GM23338 (cell line): ENCODE measurements around the gene SLC44A4. TPM values are rescaled to one million over a fixed set of nuclear protein-coding genes. Genes with fewer than 3 reads are reported as not detected.

Experiments used
- ATAC-seq: fragments of 200-7000 bp; cut with Tn5 transposase; 3 replicates; pipeline ENCODE4 v1.9.1; 2020
- DNase-seq: peaks from one replicate; pipeline ENCODE4 v3.0.0-alpha.2; 2015; ENCODE audit warnings: low spot score
- H2AFZ ChIP-seq: fragments of 200-600 bp; sonication (generic); 2 replicates; pipeline ENCODE4 v1.8.0; 2016; ENCODE audit warnings: antibody characterized with exemption, mild to moderate bottlenecking, moderate library complexity
- H3F3A ChIP-seq: fragments of 200-600 bp; sonication (generic); replicated peaks from 2 replicates; pipeline ENCODE4 v1.8.0; 2017; ENCODE audit warnings: antibody characterized with exemption, mixed run types, low read depth
- H3K27ac ChIP-seq: fragments of 200-600 bp; sonication (generic); 2 replicates; pipeline ENCODE4 v1.6.1; 2016; ENCODE audit warnings: low read depth
- H3K27me3 ChIP-seq: fragments of 200-600 bp; sonication (generic); 2 replicates; pipeline ENCODE4 v1.8.0; 2016; ENCODE audit warnings: mild to moderate bottlenecking, mixed run types, moderate library complexity; ENCODE audit not compliant: insufficient read depth
- H3K36me3 ChIP-seq: fragments of 200-600 bp; sonication (generic); 2 replicates; pipeline ENCODE4 v1.8.0; 2016; ENCODE audit warnings: mild to moderate bottlenecking; ENCODE audit not compliant: insufficient read depth
- H3K4me1 ChIP-seq: fragments of 200-600 bp; sonication (generic); 2 replicates; pipeline ENCODE4 v1.8.0; 2016; ENCODE audit warnings: mild to moderate bottlenecking, moderate library complexity; ENCODE audit not compliant: insufficient read depth
- H3K4me2 ChIP-seq: fragments of 200-600 bp; sonication (generic); 2 replicates; pipeline ENCODE4 v1.7.1; 2017; ENCODE audit warnings: mixed run types
- H3K4me3 ChIP-seq: fragments of 200-600 bp; sonication (generic); 2 replicates; pipeline ENCODE4 v1.6.1; 2016; ENCODE audit warnings: mixed run types
- H3K79me2 ChIP-seq: fragments of 200-600 bp; sonication (generic); replicated peaks from 2 replicates; pipeline ENCODE4 v1.8.0; 2017; ENCODE audit warnings: mild to moderate bottlenecking; ENCODE audit not compliant: insufficient read depth
- H3K9me2 ChIP-seq: fragments of 200-600 bp; sonication (generic); 2 replicates; pipeline ENCODE4 v1.8.0; 2017; ENCODE audit not compliant: insufficient read depth
- H4K20me1 ChIP-seq: fragments of 200-600 bp; sonication (generic); replicated peaks from 2 replicates; pipeline ENCODE4 v1.8.0; 2017; ENCODE audit warnings: mild to moderate bottlenecking; ENCODE audit not compliant: insufficient read depth
- H3K27ac Mint-ChIP-seq: 2 replicates; pipeline ENCODE4 v1.8.0; 2020; ENCODE audit warnings: inconsistent platforms, mild to moderate bottlenecking, moderate library complexity, mixed read lengths
- H3K27me3 Mint-ChIP-seq: 3 replicates; pipeline ENCODE4 v1.8.0; 2022; ENCODE audit warnings: low read depth, mild to moderate bottlenecking, moderate library complexity, mixed read lengths, inconsistent platforms; ENCODE audit not compliant: insufficient read depth, poor library complexity
- H3K36me3 Mint-ChIP-seq: 3 replicates; pipeline ENCODE4 v1.8.0; 2021; ENCODE audit warnings: low read depth, mild to moderate bottlenecking, inconsistent platforms, moderate library complexity, mixed read lengths
- H3K4me1 Mint-ChIP-seq: 3 replicates; pipeline ENCODE4 v1.8.0; 2020; ENCODE audit warnings: mild to moderate bottlenecking, inconsistent platforms, mixed read lengths
- H3K4me3 Mint-ChIP-seq: 3 replicates; pipeline ENCODE4 v1.8.0; 2021; ENCODE audit warnings: moderate library complexity, mild to moderate bottlenecking, inconsistent platforms, mixed read lengths
- H3K9me3 Mint-ChIP-seq: 3 replicates; pipeline ENCODE4 v1.8.0; 2020; ENCODE audit warnings: moderate library complexity, mild to moderate bottlenecking, inconsistent platforms, mixed read lengths
- CREB1 ChIP-seq: fragments of 250-450 bp; sonication (Bioruptor Pico); IDR thresholded peaks from 2 replicates; pipeline ENCODE4 v1.5.0; 2020; ENCODE audit warnings: low read depth, mild to moderate bottlenecking, moderate library complexity
- EZH2 ChIP-seq: fragments of 200-600 bp; sonication (generic); IDR thresholded peaks from one replicate; pipeline ENCODE4 v1.8.0; 2017; ENCODE audit warnings: antibody characterized with exemption, mild to moderate bottlenecking, low read depth; ENCODE audit not compliant: unreplicated experiment
- EZH2phosphoT487 ChIP-seq: fragments of 200-600 bp; sonication (generic); IDR thresholded peaks from one replicate; pipeline ENCODE4 v1.8.1; 2018; ENCODE audit warnings: antibody characterized with exemption; ENCODE audit not compliant: unreplicated experiment
- JUNB ChIP-seq: IDR thresholded peaks from one replicate; pipeline ENCODE4 v1.6.1; 2016; ENCODE audit warnings: antibody characterized with exemption; ENCODE audit not compliant: unreplicated experiment
- NANOG ChIP-seq: IDR thresholded peaks from 2 replicates; pipeline ENCODE4 v1.6.1; 2016; ENCODE audit warnings: antibody characterized with exemption, borderline replicate concordance
- POLR2AphosphoS5 ChIP-seq: IDR thresholded peaks from 2 replicates; pipeline ENCODE4 v1.6.1; 2016; ENCODE audit warnings: antibody characterized with exemption, low read depth
- STAT1 ChIP-seq: IDR thresholded peaks from one replicate; pipeline ENCODE4 v1.6.1; 2016; ENCODE audit warnings: antibody characterized with exemption; ENCODE audit not compliant: unreplicated experiment
- ZNF114 ChIP-seq: fragments of 250-450 bp; sonication (Bioruptor Pico); IDR thresholded peaks from 2 replicates; pipeline ENCODE4 v1.5.0; 2020; ENCODE audit warnings: mild to moderate bottlenecking, moderate library complexity
- ZNF331 ChIP-seq: fragments of 250-450 bp; sonication (Bioruptor Pico); IDR thresholded peaks from 2 replicates; pipeline ENCODE4 v1.5.0; 2020; ENCODE audit warnings: low read depth, mild to moderate bottlenecking, moderate library complexity
- polyA plus RNA-seq: library from polyadenylated mRNA; unstranded; fragments of >200 nt; fragmentation: Nextera tagmentation; extraction: Ambion mirVana; gene quantifications from 2 replicates; pipeline ENCODE4 v1.2.1, GENCODE V29; 2016
- total RNA-seq: library from RNA; depleted of rRNA; stranded (reverse); fragments of >200 nt; shearing (Covaris generic); gene quantifications from 2 replicates; pipeline ENCODE4 v1.2.3, GENCODE V29; 2014
- TF ChIP-seq, protein P1 (sequence below): IDR thresholded peaks from one replicate; pipeline ENCODE4 v1.6.1; 2018; ENCODE audit warnings: antibody characterized with exemption; ENCODE audit not compliant: unreplicated experiment
- TF ChIP-seq, protein P2 (sequence below), 2 experiments: fragments of 200-600 bp in 1 of 2; sonication (generic) in 1 of 2; conservative IDR thresholded peaks; 2 replicates each; pipeline versions ENCODE4 v1.5.1 to v1.6.1; 2016 to 2017; ENCODE audit warnings: antibody characterized with exemption in 2 of 2, low read depth in 2 of 2, mild to moderate bottlenecking in 2 of 2, moderate library complexity in 1 of 2
- TF ChIP-seq, protein P3 (sequence below): fragments of 250-450 bp; sonication (Bioruptor Pico); IDR thresholded peaks from 2 replicates; pipeline ENCODE4 v1.5.0; 2020; ENCODE audit warnings: mild to moderate bottlenecking, moderate library complexity
- TF ChIP-seq, protein P4 (sequence below): IDR thresholded peaks from 2 replicates; pipeline ENCODE4 v1.6.1; 2016; ENCODE audit warnings: antibody characterized with exemption

SLC44A4 gene
- total and polyA plus RNA-seq, 2 experiments from 2014 or later: 1.1 to 3.7 TPM

DNA sequence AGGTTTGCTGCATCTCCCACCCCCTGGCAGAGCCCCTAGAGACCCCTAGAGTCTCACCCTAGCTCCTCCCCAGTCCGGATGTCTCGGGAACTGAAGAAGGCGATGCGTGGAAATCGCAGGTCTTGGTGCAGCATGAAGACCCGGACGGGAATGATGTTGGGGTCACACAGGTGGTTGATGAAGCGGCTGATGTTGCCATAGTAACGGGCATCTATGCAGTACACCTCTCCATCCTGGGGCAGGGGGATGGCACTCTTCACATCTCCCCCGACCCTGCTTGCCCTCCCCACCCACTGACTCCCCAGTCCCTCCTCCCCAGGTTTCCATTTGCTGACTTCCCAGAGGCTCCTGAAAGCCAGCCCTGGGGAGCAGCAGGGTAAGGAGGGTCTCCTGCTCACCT is 1.8 kb upstream of the SLC44A4 start (continued):
- TF ChIP-seq, protein P1, sequence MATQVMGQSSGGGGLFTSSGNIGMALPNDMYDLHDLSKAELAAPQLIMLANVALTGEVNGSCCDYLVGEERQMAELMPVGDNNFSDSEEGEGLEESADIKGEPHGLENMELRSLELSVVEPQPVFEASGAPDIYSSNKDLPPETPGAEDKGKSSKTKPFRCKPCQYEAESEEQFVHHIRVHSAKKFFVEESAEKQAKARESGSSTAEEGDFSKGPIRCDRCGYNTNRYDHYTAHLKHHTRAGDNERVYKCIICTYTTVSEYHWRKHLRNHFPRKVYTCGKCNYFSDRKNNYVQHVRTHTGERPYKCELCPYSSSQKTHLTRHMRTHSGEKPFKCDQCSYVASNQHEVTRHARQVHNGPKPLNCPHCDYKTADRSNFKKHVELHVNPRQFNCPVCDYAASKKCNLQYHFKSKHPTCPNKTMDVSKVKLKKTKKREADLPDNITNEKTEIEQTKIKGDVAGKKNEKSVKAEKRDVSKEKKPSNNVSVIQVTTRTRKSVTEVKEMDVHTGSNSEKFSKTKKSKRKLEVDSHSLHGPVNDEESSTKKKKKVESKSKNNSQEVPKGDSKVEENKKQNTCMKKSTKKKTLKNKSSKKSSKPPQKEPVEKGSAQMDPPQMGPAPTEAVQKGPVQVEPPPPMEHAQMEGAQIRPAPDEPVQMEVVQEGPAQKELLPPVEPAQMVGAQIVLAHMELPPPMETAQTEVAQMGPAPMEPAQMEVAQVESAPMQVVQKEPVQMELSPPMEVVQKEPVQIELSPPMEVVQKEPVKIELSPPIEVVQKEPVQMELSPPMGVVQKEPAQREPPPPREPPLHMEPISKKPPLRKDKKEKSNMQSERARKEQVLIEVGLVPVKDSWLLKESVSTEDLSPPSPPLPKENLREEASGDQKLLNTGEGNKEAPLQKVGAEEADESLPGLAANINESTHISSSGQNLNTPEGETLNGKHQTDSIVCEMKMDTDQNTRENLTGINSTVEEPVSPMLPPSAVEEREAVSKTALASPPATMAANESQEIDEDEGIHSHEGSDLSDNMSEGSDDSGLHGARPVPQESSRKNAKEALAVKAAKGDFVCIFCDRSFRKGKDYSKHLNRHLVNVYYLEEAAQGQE: no peak
- TF ChIP-seq NANOG: no peak
- TF ChIP-seq STAT1: no peak
- no peak for TF ChIP-seq EZH2phosphoT487
- TF ChIP-seq CREB1 (CRISPR knock-in tag): no peak

DNA sequence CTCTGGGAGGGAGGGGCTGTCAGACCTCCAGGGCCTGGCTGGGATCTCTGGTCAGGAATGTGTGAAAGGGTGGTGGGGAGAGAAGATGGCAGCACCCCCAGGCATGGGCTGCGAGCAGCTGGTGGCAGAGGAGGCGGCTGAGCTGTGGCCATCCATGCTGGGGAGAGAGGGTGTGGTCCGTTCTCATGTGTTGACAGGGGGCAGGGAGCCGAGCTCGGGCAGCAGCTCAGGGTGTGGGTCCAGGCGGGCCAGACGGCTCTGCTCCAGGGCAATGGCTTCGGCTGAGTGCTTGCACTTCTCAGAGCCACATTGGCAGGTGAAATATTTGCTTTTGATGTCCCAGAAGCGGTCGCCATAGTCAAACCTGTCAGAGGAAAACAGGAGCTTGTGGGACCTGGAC is 1.1 kb upstream of the SLC44A4 start:
- Histone ChIP-seq H3K9me2 (no peaks in the 10 kb centered on the region), H3K79me2 (no peaks in the 10 kb centered on the region), H4K20me1 (peaks cover 3% of the 10 kb centered on the region), H3K27ac (no peak overlapping the region), H3K36me3 (peaks cover 22% of the 10 kb centered on the region; the same call in 1 of the 2 replicates), H3K4me2 (no peak overlapping the region), H3K4me3 (no peak overlapping the region), H2AFZ (no peak overlapping the region), H3K4me1 (peaks cover 4% of the 10 kb centered on the region; the same call in 1 of the 2 replicates), H3K27me3 (no peaks in the 10 kb centered on the region), H3F3A (peaks cover 14% of the 10 kb centered on the region)
- H3K4me1 Mint-ChIP-seq: peaks cover 8% of the 10 kb centered on the region
- H3K4me3 Mint-ChIP-seq: no peak overlapping the region
- no peak overlapping the region for H3K27ac Mint-ChIP-seq
- peaks cover 5% of the 10 kb centered on the region for H3K27me3 Mint-ChIP-seq
- H3K36me3 Mint-ChIP-seq: peaks cover 55% of the 10 kb centered on the region
- ATAC-seq: no peak
- no peak for DNase-seq
- H3K9me3 Mint-ChIP-seq: no peaks in the 10 kb centered on the region
- TF ChIP-seq NANOG (no peak), CREB1 (CRISPR knock-in tag) (no peak), STAT1 (no peak), POLR2AphosphoS5 (no peak), EZH2phosphoT487 (no peak), JUNB (no peak), ZNF331 (CRISPR knock-in tag) (no peak), ZNF114 (CRISPR knock-in tag) (no peak), EZH2 (no peak)
- TF ChIP-seq, protein P2, sequence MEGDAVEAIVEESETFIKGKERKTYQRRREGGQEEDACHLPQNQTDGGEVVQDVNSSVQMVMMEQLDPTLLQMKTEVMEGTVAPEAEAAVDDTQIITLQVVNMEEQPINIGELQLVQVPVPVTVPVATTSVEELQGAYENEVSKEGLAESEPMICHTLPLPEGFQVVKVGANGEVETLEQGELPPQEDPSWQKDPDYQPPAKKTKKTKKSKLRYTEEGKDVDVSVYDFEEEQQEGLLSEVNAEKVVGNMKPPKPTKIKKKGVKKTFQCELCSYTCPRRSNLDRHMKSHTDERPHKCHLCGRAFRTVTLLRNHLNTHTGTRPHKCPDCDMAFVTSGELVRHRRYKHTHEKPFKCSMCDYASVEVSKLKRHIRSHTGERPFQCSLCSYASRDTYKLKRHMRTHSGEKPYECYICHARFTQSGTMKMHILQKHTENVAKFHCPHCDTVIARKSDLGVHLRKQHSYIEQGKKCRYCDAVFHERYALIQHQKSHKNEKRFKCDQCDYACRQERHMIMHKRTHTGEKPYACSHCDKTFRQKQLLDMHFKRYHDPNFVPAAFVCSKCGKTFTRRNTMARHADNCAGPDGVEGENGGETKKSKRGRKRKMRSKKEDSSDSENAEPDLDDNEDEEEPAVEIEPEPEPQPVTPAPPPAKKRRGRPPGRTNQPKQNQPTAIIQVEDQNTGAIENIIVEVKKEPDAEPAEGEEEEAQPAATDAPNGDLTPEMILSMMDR (conservative IDR thresholded peaks at IDR 0.05; ENCODE audit: low read depth in 2 of 2): no peak
- TF ChIP-seq, protein P3, sequence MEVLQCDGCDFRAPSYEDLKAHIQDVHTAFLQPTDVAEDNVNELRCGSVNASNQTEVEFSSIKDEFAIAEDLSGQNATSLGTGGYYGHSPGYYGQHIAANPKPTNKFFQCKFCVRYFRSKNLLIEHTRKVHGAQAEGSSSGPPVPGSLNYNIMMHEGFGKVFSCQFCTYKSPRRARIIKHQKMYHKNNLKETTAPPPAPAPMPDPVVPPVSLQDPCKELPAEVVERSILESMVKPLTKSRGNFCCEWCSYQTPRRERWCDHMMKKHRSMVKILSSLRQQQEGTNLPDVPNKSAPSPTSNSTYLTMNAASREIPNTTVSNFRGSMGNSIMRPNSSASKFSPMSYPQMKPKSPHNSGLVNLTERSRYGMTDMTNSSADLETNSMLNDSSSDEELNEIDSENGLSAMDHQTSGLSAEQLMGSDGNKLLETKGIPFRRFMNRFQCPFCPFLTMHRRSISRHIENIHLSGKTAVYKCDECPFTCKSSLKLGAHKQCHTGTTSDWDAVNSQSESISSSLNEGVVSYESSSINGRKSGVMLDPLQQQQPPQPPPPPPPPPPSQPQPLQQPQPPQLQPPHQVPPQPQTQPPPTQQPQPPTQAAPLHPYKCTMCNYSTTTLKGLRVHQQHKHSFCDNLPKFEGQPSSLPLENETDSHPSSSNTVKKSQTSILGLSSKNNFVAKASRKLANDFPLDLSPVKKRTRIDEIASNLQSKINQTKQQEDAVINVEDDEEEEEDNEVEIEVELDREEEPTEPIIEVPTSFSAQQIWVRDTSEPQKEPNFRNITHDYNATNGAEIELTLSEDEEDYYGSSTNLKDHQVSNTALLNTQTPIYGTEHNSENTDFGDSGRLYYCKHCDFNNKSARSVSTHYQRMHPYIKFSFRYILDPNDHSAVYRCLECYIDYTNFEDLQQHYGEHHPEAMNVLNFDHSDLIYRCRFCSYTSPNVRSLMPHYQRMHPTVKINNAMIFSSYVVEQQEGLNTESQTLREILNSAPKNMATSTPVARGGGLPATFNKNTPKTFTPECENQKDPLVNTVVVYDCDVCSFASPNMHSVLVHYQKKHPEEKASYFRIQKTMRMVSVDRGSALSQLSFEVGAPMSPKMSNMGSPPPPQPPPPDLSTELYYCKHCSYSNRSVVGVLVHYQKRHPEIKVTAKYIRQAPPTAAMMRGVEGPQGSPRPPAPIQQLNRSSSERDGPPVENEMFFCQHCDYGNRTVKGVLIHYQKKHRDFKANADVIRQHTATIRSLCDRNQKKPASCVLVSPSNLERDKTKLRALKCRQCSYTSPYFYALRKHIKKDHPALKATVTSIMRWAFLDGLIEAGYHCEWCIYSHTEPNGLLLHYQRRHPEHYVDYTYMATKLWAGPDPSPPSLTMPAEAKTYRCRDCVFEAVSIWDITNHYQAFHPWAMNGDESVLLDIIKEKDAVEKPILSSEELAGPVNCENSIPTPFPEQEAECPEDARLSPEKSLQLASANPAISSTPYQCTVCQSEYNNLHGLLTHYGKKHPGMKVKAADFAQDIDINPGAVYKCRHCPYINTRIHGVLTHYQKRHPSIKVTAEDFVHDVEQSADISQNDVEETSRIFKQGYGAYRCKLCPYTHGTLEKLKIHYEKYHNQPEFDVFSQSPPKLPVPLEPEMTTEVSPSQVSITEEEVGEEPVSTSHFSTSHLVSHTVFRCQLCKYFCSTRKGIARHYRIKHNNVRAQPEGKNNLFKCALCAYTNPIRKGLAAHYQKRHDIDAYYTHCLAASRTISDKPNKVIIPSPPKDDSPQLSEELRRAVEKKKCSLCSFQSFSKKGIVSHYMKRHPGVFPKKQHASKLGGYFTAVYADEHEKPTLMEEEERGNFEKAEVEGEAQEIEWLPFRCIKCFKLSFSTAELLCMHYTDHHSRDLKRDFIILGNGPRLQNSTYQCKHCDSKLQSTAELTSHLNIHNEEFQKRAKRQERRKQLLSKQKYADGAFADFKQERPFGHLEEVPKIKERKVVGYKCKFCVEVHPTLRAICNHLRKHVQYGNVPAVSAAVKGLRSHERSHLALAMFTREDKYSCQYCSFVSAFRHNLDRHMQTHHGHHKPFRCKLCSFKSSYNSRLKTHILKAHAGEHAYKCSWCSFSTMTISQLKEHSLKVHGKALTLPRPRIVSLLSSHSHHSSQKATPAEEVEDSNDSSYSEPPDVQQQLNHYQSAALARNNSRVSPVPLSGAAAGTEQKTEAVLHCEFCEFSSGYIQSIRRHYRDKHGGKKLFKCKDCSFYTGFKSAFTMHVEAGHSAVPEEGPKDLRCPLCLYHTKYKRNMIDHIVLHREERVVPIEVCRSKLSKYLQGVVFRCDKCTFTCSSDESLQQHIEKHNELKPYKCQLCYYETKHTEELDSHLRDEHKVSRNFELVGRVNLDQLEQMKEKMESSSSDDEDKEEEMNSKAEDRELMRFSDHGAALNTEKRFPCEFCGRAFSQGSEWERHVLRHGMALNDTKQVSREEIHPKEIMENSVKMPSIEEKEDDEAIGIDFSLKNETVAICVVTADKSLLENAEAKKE: no peak
- TF ChIP-seq, protein P4, sequence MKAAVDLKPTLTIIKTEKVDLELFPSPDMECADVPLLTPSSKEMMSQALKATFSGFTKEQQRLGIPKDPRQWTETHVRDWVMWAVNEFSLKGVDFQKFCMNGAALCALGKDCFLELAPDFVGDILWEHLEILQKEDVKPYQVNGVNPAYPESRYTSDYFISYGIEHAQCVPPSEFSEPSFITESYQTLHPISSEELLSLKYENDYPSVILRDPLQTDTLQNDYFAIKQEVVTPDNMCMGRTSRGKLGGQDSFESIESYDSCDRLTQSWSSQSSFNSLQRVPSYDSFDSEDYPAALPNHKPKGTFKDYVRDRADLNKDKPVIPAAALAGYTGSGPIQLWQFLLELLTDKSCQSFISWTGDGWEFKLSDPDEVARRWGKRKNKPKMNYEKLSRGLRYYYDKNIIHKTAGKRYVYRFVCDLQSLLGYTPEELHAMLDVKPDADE: no peak
